Measurements from ENCODE around the gene OSBPL2.
A peak's percentile ranks its signal among the peaks of the same experiment; 100 is the strongest.

OSBPL2 gene

DNA sequence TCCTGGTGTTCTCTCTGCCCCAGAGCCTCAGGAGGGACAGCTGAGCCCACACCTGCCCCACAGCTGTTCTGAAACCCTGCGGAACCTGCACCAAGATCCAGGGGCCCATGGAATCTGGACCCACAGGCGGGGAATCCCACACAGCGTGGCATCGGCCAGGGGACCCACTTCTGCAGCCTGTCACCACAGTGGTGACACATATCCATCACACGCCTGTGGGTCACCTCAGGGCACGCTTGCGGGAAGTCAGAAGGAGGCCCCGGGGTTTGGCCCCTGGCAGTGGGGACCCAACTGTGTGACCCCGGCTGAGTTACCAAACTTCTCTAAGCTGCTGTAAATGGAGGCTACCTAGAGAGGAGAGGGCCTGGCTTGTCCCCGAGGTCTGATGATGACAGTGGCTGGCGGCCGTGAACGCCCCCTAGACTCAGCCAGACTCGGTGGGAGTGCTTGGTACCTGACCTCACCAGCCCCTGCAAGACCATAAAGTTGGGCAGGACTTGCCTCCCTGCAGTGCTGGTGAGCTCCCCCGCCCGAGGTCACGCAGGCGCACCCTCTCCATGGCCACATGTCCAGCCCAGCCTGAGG is 16.0 kb upstream of the OSBPL2 start:
- DNase-seq (ENCODE audit: low spot score): no peak

GRCh38 chr20:62222972-62223371 is 15.3 kb upstream of the OSBPL2 start:
- no peak for DNase-seq (ENCODE audit: low spot score)

DNA sequence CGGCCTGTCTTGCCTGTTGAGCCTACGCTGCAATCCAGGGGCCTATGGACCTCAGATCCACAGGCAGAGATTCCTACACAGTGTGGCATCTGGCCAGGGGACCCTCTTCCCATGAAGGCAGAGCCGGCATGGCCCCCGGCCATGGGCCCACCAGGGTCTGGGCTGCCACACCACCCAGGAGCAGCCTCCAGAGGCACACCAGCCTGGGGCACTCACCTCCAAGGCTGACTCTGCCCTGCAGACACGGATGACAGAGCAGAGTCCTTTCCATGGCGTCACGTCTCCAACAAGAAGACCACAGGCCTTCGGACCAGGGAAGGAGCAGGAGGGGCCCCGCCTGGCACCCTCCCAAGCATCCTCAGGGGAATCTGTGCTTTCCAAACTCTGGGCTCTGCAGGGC is 14.8 kb upstream of the OSBPL2 start:
- no peak for DNase-seq (ENCODE audit: low spot score)

DNA sequence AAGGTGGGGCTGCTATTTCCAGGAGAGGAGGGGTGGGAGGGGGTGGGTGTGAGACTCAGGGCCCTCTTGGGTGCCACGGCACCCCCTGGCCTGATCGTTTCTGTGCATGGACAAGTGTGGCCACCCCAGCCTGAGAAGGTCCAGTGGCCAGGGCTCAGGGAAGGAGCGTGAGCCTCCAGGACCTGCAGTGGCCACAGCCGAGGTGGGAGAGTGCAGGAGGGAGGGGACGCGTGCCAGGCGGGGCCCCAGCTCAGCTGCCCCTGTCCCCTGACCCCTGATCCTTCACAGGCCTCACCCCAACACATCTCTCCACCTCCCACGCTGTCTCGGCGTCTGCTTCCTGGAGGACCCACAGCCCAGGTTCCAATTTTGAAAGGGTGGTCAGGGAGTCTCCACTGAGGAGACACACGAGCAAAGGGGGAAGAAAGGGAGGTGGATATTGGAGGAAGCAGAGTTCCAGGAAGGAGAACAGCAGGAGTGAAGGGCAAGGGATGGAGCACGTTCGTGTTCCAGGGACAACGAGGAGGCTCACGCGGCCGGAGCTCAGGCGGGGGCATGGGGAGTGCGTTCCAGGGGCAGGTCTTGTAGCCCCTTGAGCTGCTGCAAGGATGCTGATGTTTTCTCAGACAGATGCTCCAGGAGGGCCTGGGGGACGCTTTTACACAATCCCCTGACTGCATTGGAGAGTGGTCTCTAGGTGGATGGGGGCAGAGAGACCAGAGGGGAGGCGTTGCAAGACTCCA is 14.0 kb upstream of the OSBPL2 start:
- DNase-seq (ENCODE audit: low spot score): no peak

DNA sequence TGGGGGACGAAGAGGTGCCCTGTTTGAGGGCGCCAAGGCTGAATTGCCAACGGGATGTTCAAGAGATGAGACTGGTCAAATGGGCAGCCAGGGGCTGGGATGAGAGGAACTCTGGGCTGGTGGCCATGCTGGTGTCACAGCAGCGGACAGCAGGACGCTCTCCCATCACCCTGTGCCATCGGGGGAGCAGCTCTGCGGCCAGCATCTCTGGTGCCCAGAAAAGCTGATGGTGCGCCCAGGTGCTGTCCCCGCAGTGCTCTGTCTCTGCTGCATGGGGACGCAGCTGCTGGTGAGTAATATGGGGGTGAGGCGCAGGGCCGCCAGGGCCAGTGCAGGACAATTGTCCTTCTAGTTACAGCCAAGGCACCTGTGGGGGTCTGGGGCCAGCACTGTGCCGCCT is 13.3 kb upstream of the OSBPL2 start:
- DNase-seq (ENCODE audit: low spot score): no peak

GRCh38 chr20:62225820-62226635 is 12.3 kb upstream of the OSBPL2 start:
- DNase-seq (ENCODE audit: low spot score): no peak

- peak; percentile 56 for DNase-seq (ENCODE audit: low spot score)
Observed at GRCh38 chr20:62226707-62227590, 11.4 kb upstream of the OSBPL2 start.

DNA sequence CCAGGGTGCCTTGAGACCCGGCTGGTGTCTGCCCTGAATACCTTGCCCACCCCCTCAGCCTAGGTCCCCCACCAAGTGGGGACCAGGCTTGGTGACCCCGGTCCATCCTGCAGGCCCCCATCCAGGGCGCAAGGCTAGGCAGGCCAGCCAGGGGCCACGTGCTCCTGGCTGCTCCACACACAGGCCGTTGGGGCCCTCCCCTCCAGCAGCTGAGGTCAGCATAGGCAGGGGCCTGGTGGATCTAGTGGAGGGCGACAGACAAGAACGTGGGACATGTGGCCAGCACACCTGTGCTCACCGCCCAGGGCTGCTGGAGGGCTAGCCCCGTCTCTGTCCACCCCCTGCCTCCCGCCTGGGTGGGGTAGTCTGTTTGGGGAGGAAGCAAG is 10.7 kb upstream of the OSBPL2 start:
- DNase-seq (ENCODE audit: low spot score): no peak

- DNase-seq (ENCODE audit: low spot score): no peak
Observed at GRCh38 chr20:62227977-62228958, 10.1 kb upstream of the OSBPL2 start.

DNA sequence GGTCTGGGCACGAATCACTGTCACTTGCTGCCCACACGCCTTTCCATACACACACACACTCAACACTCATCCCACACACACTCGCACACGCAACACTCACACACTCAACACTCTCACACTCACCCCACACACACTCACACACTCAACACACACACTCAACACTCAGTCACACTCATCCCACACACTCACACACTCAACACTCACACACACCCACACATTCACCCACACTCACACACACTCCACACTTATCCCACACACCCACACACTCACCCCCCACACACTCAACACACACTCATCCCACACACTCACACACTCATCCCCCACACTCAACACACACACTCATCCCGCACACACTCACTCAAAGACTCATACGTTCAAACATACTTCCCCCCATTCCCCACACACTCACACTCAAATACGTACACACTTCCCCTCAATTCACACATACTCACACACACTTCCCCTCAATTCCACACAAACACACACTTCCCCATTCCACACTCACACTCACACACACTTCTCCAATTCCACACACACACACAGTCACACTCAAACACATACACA is 9.3 kb upstream of the OSBPL2 start:
- DNase-seq (ENCODE audit: low spot score): no peak

DNA sequence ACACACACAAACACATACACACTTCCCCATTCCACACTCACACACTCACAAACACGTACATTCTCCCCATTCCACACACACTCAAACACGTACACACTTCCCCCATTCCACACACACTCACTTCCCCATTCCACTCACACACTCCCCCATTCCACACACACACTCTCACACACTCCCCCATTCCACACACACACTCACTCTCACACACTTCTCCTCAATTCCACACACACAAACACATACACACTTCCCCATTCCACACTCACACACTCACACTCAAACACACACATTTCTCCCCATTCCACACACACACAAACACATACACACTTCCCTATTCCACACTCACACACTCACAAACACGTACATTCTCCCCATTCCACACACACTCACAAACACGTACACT is 8.7 kb upstream of the OSBPL2 start:
- no peak for DNase-seq (ENCODE audit: low spot score)

- no peak for DNase-seq (ENCODE audit: low spot score)
Observed at GRCh38 chr20:62230276-62230675, 8.0 kb upstream of the OSBPL2 start.

GRCh38 chr20:62230696-62231095 is 7.6 kb upstream of the OSBPL2 start:
- no peak for DNase-seq (ENCODE audit: low spot score)

GRCh38 chr20:62231292-62231691 is 7.0 kb upstream of the OSBPL2 start:
- no peak for DNase-seq (ENCODE audit: low spot score)

DNA sequence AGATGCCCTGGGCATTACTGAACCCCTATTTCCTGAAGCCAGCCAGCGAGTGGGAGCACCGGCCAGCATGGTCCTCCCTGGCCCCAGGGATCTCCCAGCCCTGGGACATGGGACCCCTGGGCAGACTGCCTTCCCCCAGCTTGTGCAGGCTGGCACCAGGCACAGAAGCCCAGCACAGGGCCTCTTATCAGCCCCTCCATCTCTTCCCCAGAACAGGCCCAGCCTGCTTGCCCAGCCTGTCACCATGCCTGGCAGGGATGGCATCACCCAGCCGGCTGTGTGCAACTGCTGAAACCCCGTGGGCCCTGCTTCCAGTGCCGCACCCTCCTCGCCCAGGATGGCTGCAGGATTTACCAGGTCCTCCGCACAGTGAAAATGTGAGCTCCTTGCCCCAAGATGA is 6.1 kb upstream of the OSBPL2 start:
- no peak for DNase-seq (ENCODE audit: low spot score)

DNA sequence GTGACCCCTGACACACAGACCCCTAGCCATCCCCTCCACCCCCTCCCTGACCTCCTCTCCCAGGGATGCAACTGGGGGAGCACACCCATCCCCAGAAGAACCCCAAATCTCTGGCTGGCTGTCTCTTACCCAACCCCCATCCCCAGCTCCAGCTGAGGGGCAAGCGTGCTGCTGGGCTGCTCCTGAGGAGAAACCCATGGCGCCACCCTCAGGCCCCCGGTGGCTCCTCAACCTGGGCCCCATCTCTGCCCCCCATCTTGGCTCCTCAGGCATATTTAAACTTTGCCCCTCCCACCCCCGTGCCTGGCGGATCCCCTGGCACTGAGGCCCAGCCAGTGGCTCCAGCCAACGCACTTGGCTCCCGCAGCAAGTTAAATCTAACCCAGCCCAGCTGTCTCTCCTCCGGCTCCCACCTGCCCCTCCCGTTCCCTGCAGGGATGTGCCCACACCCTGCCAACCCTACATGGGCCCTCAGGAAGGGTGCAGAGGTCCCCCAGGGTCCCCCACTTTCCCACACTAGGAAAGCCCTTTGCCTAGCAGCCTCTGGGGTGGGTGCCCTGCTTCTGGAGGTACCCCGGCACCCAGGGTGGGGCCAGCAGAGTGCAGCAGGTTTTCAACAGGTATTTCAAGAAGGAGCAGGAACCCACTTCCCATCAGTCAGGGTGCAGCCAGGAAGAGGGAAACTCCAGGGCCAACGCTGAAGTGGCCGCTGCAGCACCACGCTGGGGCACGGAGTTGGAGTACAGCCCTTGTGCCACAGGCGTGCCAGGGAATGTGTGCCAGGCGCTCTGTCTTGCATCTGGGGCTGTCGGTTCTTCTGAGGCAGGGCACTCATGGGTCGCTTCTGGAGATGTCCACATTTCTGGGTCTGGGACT is 5.3 kb upstream of the OSBPL2 start:
- no peak for DNase-seq (ENCODE audit: low spot score)

- DNase-seq (ENCODE audit: low spot score): no peak
Observed at GRCh38 chr20:62233684-62234083, 4.6 kb upstream of the OSBPL2 start.

DNA sequence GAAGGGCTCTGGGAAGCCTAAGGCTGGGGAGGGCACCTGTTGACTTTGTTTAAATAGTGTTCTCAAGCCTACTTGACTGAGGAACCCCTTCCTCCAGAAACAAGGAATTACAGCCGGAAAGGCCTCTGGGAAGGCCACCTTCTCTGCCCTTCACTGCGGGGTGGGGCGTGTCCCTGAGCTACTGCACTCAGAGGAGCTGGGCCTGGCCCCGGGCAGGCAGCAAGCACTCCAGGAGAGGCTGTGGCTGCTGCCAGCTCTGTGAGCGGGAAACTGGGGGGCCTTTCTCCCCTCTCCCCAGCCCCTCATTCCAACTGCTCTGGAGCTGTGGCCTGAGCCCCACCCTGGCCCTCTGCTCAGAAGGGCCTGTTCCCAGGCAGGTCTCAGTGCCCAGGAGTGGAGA is 4.0 kb upstream of the OSBPL2 start:
- no peak for DNase-seq (ENCODE audit: low spot score)

- no peak for DNase-seq (ENCODE audit: low spot score)
Observed at GRCh38 chr20:62235001-62235776, 3.1 kb upstream of the OSBPL2 start.

Measured in Ammon's horn (tissue), 1 donor.